ENCODE results near the gene ZNF518B. TPM values are rescaled to one million over a fixed set of nuclear protein-coding genes. Genes with fewer than 3 reads are reported as not detected.

The ZNF518B gene
- 18.0 and 18.5 TPM in 2 replicates for total RNA-seq (2014; rRNA removed; shearing (Covaris generic))

- DNase-seq (ENCODE audit: low read depth) = peak; percentile 76
Measured at GRCh38 chr4:10457255-10457801, at the start of gene ZNF518B. Gene ZNF518B (minus strand): TSS chr4:10457426. CDS start chr4:10446328, 11,098 bp downstream.

- no peak for DNase-seq (ENCODE audit: low read depth)
Measured at GRCh38 chr4:10506077-10506476, 48.9 kb upstream of the ZNF518B start.

GRCh38 chr4:10504570-10505179, 47.4 kb upstream of the ZNF518B start:
- no peak for DNase-seq (ENCODE audit: low read depth)

DNA sequence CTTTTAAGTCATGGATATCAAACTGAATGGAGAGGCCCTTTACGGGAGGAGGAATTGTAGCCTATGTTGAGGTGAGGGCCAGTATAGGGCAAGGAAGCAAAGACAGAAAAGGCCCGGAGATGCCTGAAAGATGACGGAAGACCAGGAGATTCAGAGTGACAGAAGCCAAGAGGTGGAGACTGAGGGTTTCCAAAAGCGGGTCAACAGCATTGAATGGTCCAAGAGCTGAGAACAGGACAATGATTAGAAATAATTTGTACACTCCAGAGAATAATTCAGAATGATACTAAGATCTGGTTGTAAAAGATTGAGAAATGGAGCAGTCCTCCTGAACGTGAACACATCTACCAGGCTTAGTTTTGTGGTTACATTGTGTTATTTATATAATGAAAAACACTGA, 45.5 kb upstream of the ZNF518B start:
- DNase-seq (ENCODE audit: low read depth) = no peak

DNA sequence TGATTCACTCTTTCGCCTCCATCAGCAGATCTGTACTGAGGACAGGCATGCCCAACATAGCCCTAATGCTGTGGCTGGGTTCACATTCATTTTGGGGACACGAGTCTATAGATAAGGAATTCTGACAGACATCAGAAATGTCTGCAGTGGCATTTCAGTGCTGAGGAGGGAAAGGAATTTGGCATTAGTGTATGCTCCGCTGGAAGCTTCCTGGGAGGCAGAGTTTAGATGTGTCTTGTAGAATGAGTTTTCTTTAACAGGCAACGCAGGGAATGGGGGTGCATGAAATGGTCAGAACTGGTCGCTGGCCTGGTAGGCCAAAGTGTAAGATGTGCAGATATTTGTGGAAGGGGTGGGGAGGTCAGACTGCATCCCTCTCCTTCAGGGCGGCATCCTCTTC, 43.5 kb upstream of the ZNF518B start:
- DNase-seq (ENCODE audit: low read depth) = no peak

DNA sequence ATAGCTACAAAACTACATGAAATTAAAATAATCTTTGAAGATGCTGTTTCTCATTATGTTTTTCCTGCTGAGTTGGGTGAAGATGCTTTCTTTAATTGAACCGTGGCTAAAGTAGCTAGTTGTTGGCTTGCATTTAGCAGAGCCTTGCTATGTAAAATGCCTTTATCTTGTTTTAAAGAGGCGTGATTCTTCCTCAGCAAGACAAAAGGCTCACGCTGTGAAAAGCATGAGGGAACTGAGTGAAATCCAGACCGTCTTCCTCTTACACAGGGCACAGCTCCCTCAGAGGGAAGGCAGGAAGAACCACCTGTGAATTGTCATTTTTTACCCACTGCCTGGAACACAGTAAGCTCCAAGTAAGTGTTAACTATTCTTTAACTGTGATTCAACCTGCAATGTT, 39.0 kb upstream of the ZNF518B start:
- DNase-seq (ENCODE audit: low read depth) = no peak

DNA sequence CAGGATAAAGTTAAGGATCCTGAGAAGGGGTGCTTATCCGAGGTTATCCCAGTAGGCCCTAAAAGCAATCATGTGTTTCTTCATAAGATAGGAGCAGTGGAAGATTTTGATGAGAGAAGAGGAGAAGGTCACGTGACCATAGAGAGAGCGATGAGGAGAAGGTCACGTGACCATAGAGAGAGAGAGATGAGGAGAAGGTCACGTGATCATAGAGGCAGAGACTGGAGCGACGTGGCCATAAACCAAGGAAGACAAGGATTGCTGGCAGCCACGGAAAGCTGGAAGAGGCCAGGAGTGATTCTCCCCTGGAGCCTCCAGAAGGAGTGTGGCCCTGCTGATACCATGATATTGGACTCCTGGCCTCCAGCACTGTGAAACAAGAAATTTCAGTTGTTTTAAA, 38.4 kb upstream of the ZNF518B start:
- no peak for DNase-seq (ENCODE audit: low read depth)

DNA sequence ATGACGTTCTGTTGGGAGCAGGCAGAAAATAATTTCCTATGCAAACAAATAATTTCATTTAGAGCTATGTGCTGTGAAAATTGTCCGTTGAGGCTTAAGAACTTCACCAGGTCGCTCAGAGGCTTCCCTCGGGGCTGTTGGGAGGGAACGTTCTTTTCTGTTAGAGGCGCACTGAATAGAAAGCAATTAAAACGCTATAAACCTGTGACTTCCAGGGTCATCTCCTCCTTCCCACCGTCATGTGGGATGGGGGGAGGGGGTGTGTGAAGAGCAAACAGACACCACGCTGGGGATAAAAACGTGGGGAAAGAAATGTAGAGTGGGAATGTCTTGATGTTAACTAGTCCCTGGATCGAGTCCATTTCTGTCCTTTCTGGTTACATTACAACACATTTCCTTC, 35.2 kb upstream of the ZNF518B start:
- DNase-seq (ENCODE audit: low read depth) = no peak

DNA sequence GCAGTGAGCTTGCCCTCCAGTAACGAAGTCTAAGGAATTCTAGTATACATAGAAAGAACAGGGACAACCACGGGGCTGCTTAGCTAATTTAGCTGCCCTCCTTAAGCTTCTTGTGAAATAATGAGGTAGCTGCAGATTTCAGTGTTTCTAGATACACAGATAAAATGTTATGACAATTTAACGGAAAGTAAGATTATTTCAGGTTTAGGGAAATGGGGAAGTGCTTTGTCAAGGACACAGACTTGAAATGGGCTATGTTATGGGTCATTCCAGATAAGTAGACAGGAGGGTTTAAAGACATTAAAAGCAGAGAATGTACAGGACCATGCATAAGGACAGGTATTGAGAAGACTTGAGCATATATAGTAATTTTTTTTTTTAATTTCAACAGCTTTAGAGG, 34.2 kb upstream of the ZNF518B start:
- DNase-seq (ENCODE audit: low read depth) = no peak

DNA sequence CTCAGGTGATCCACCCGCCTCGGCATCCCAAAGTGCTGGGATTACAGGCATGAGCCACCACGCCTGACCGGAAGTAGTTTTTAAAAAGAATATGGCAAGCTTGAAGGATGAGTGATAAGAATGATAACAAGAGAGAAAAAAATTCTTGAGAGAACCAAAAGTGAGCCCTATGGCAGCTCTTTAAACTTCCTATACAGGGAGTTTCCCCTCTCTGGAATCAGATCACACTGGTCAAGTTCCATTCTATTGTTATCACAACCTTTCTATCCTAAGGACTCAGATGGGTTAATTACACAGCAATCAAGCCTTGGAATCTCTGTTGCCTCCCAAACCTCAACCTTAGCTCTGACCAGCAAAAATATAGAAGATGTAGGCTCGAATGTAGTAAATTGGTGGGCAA, 33.8 kb upstream of the ZNF518B start:
- no peak for DNase-seq (ENCODE audit: low read depth)

GRCh38 chr4:10482913-10483312, 25.7 kb upstream of the ZNF518B start:
- DNase-seq (ENCODE audit: low read depth) = no peak

DNA sequence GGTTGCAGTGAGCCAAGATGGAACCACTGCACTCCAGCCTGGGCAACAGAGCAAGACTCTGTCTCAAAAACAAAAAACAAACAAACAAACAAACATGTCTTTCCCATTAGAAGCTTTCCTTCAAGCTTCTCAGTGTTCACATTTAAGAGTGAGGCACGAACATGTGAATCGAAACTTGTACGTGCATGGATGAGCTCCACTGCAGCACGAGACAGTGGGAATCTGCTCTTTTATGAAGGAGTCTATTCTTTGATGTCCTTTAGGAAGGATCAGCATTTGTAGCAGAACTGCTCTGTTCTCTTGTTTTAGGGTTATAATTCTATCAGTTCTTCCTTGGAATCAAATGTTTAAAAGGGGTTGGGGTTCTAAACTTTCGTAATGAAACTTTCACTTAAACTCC, 23.4 kb upstream of the ZNF518B start:
- DNase-seq (ENCODE audit: low read depth) = no peak

DNA sequence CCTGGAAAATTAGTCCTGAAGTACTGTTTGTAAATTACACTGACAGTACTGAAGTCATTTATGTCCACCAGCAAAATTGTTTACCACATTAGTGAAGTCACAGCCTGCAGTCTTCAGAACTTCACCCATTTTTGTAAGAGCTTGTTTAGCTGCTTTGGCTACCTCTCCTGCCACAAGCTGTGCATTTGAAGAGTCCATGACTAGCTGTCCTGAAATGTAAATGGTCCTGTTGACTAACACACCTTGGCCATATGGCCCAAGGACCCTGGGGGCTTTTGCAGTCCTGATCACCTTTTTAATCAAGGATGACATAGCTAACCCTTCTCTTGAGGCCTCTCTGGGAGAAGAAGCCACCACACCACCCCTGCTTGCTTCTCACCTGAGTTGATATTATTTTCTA, 21.4 kb upstream of the ZNF518B start:
- no peak for DNase-seq (ENCODE audit: low read depth)

GRCh38 chr4:10470505-10470904, 13.3 kb upstream of the ZNF518B start:
- DNase-seq (ENCODE audit: low read depth) = no peak

DNA sequence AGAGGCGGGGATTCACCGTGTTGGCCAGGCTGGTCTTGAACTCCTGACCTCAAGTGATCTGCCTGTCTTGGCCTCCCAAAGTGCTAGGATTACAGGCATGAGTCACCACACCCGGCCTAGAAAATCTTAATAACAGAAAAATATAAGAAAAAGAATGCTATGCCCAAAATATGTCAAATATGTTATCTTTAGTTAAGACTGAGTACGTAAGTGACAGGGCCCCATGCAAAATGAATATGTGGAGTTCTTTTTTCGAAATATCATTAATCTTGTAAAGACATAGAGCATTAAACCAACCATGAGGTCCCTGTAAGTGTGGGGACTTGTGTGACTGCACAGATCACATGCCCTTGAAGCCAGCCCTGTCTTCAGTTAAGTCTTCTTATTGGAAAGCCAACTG, 8.9 kb upstream of the ZNF518B start:
- no peak for DNase-seq (ENCODE audit: low read depth)

DNA sequence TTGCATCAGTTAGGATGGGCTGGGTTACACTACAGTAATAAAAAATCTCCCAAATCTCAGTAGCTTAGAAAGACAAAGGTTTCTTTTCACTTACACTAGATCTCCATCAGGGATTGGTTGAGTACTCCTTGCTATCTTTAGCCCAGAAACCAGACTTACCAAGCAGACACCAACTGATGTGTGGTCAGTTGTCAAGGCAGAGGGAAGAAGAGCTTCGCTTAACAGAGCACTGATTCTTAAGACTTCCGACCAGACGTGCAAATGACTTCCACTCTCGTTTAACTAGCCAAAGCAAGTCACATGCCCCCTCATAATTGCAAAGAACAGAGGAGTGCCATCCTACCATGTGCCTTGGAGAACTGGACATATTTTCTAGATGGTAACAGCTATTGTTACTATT, 5.7 kb upstream of the ZNF518B start:
- no peak for DNase-seq (ENCODE audit: low read depth)

DNA sequence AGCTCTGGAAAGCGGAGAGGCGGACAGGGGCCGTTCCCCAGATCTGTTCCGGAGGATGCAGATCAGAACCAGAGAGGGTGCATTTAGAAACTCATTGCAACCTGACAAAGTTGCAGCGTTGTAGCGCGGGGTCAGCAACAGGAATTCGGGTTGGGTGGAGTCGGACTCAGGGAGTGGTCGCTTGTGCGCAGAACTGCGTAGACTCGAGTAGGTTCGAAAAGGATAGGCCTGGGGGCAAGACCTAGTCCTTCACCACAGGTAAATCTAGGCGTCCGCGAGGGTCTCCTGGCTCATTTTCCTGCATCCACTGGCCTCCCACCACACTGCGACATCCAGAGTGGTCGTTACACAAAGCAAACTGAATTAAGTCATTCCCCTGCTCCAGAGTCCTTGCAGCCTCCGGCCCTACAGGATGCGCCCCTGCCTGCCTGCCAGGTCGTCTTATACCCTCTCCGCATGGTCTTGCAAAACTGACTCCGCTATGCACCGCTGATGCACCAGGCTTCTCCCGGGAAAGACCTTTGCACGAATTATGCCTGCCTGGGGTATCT, 4.7 kb upstream of the ZNF518B start:
- no peak for DNase-seq (ENCODE audit: low read depth)

GRCh38 chr4:10461091-10461849, 4.0 kb upstream of the ZNF518B start:
- peak; percentile 69 for DNase-seq (ENCODE audit: low read depth)

DNA sequence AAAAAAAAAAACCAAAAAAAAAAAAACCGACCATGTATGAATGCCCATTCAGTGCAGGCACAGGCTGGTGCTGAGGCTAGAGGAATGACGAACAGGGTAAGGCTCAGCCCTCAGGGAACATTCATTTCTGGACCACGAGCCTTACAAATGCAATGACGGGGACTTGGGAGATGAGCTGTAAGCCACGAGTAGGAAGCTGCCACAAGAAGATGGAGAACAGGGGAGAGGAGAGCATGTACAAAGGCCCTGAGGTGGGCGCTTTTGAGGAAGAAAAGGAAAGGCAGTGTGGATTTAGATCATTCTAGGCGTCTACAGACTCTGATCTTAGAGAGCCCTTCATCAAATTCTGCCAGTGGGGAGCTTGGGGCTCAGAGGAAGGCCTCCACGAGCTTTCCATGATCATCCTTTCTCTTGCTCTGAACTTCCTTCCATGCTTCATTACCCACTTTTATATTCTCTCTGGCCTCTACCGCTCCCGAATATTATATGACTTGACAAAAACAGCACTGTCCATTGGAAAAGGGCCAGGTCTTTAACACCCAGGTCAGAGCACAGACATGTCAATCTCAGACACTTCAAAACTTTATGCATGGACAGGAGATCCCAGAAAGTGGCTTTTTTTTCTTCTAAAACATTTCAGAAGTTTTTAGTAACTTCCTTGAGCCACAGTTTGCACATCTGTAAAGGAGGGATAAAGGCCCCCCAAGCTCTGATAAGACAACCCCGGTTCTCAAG, 3.3 kb upstream of the ZNF518B start:
- no peak for DNase-seq (ENCODE audit: low read depth)

- DNase-seq (ENCODE audit: low read depth) = no peak
Measured at GRCh38 chr4:10459305-10459704, 2.1 kb upstream of the ZNF518B start.

GRCh38 chr4:10458177-10458576, 951 bp upstream of the ZNF518B start:
- peak; percentile 37 for DNase-seq (ENCODE audit: low read depth)

DNA sequence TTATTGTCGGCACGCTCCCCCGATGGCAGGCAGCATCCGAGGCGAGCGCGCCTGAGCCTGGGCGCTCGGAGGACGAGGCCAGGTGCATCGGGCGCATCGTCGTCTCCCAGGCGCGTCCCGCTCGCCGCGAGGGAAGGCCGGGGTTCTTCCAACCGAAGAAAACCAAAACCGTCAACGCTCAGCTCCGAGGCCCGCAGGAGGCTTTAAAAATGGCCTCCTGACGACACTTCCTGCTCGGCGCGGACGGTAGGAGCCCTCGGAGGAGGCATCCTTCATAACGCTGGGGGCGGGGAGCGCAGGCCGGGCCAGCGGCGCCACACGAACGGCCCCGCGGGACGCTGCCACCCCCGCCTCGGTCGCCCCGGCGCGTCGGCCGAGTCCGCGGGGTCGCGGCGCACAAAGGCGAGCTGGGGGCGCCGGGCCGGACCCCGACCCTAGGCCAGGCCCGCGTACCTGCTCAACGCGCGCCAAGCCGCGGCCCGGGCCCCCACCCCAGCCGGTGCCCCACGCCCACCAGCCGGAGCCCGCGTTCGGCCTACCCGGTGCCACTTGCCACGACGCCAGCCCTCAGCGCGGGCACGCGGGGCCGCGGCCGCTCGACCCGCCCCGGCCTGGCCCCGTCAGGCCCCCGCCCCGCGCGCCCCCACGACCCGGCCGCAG, 501 bp downstream of the ZNF518B start:
- DNase-seq (ENCODE audit: low read depth) = peak; percentile 68
